NAMALWA (cell line): ENCODE data around the gene GPR85.
"Not testable (repeated sequence)": the region's sequence is repeated elsewhere in the genome, so short reads cannot be mapped to it uniquely, and the experiment has no call there.

Source experiments
- DNase-seq: peaks from one replicate; pipeline ENCODE4 v3.0.0-alpha.2; 2015; ENCODE audit warnings: low spot score

GPR85 gene, protein sequence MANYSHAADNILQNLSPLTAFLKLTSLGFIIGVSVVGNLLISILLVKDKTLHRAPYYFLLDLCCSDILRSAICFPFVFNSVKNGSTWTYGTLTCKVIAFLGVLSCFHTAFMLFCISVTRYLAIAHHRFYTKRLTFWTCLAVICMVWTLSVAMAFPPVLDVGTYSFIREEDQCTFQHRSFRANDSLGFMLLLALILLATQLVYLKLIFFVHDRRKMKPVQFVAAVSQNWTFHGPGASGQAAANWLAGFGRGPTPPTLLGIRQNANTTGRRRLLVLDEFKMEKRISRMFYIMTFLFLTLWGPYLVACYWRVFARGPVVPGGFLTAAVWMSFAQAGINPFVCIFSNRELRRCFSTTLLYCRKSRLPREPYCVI

DNA sequence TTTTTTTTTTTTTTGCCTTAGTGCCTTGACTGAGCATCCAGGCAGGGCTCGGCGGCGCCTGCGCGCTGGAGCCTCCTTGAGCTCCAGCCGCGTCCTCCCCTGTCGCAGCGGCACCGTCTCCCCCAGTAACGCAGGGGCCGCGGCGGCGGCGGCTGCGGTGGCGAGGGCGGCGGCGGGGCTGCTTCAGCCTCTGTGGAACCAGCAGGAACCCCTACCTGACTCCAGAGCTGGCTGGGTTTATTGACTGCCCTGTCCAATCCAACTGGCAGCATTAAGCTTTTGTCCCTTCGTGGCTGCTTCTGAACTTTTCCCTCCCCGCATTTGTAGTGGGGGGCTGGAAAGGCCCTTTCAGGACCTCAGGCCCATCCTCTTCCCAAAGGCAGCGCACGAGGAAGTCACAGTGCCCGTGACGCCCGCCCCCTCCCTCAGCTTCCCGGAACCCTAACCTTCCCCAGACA lies at the start of gene GPR85:
Gene GPR85, minus strand, starts transcription at position 397 of the 458 bp plus-strand sequence. CDS start 2,106 bp downstream, outside the sequence.
- DNase-seq, result peak; percentile 69

DNA sequence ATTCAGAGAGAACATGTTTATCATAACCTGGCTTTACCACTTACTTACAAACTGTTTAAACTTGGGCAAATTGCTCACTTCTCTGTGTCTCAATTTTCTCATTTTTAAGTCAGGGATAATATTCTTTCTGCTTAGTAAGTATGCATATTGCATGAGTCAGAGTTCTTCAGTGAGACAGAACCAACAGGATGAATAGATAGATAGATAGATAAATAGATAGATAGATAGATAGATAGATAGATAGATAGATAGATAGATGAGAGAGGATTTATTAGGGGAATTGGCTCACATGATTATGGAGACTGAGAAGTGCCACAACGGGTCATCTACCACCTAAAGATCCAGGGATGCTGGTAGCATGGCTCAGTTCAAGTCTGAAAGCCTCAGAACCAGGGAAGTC lies 47.4 kb upstream of the GPR85 start:
- DNase-seq, result no peak

DNA sequence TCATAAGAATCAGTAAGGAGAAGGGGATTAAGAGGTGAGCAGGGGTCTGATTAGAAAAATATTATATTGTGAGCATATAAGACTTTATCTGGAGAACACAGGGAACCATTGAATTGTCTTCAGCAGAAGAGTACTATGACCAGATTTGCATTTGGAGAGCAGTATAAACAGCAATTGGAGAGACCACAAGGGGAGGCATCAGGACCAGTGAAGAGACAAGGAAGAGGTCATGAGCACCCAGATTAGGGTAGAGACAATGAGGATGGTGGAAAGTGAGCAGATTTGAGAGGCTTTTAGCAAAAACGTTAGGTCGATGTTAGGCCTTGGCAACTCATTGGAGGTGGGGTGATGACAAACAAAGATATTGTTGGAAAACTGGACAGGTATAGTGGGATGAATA lies 44.7 kb upstream of the GPR85 start:
- DNase-seq, result no peak

- DNase-seq, result no peak
Measured at GRCh38 chr7:113128031-113128430, 41.4 kb upstream of the GPR85 start.

GRCh38 chr7:113125728-113126127 lies 39.1 kb upstream of the GPR85 start:
- no peak for DNase-seq

DNA sequence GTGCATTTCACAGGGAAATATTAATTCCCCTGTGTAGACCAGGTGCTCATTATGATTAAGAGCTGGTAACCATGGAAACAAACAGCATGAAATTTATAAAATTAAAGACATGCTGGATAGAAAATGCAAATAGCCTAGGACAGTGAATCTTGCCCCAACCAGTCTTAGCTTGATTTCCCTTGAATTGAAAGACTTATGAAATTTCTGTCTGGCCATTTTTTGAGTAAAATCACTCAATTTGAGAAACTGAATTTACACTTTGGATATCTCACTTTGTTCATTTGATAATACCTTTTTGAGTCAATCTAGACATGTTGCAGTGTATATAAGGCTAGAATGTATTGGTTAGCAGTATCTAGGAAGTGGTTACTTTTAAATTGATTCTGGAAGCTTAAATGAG lies 36.1 kb upstream of the GPR85 start:
- peak; percentile 53 for DNase-seq

DNA sequence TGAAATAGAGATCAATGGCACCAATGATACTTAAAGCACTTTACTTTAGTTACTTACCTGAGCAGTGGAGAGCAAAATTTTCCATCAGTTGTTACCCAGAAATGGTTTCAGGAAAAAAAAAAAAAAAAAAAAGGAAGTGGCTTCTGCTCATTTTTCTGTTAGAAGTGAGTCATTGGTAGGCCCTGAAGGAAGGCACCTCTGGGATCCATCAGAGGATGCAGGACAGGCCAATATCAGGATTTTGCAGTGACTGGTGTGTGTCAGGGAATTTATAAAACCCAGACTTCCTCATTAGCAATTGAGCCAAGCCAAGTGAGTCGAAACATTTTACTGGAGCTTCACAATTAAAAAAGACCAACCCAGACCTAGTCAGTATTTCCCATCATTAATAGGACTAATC lies 34.0 kb upstream of the GPR85 start:
- DNase-seq, result peak; percentile 21

- DNase-seq, result no peak
Measured at GRCh38 chr7:113119429-113119828, 32.8 kb upstream of the GPR85 start.

DNA sequence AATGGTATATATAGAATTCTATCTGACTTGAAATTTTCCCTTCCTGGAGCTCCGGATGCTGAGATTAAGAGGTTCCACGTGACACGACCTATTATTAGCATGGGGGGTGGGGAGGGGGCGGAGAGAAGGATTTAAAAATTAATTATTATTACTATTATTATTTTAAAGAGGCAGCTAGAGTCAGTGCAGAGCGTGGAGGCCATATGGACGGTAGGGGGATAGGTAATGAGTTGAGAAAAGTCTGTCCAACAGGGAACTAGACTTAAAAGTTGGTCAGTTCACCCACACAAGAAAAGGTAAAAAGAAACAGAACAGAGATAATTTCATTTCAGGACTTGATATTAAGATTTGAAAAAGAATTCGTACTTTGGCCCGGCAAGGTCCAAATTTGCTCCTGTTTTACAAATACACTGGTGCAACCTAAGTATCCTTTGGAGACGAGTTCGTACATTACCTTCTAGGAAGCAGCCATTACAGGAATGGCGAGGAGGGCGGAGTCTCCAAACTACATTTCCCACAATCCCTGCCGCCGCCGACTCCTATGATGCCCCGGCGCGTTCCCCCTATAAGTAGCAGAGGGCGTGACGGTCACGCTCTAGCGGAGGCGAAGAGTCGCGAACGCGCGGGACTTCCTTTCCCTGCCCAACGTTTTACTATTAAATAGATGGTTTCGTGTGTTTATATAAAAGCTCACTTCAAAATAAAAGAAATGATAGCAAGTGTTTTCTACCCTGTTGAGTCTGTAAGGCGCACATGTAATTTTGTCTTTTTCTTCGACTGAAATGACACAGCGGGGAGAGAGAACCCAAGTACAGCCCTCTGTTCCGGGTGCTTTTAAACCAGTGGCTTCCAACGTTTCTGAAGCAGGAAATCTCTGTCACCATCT lies 31.7 kb upstream of the GPR85 start, which contains the start of gene SMIM30:
Gene SMIM30, minus strand, starts transcription at position 481 of the 886 bp plus-strand sequence. CDS start 976 bp downstream, outside the sequence.
- peak; percentile 96 for DNase-seq

GRCh38 chr7:113117374-113117774 lies 30.7 kb upstream of the GPR85 start:
- DNase-seq, result not testable (repeated sequence)

GRCh38 chr7:113113912-113114311 lies 27.3 kb upstream of the GPR85 start:
- DNase-seq, result peak; percentile 65

GRCh38 chr7:113109718-113110117 lies 23.1 kb upstream of the GPR85 start:
- DNase-seq, result no peak

DNA sequence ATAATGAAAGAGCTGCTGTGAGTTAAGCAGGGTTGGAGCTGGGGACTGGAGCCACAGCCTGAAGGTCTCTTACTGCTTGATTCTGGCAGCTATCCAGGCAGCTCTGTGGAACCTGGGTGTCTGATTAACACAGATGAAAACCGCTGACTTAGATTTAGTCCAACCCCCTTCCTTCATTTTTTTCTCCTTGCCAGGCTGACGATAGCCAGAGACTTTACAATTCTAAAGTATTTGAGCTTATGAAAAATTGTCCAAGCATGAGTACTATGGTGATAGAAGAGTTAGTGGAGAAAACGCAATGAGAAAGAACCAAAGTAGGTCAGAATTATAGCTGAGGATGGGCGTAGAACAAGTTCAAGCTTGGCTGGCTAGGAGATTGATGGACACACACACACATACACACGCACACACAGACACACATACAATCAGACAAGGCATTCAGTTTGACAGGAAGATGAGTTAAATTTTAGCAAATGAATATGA lies 13.5 kb upstream of the GPR85 start:
- no peak for DNase-seq

DNA sequence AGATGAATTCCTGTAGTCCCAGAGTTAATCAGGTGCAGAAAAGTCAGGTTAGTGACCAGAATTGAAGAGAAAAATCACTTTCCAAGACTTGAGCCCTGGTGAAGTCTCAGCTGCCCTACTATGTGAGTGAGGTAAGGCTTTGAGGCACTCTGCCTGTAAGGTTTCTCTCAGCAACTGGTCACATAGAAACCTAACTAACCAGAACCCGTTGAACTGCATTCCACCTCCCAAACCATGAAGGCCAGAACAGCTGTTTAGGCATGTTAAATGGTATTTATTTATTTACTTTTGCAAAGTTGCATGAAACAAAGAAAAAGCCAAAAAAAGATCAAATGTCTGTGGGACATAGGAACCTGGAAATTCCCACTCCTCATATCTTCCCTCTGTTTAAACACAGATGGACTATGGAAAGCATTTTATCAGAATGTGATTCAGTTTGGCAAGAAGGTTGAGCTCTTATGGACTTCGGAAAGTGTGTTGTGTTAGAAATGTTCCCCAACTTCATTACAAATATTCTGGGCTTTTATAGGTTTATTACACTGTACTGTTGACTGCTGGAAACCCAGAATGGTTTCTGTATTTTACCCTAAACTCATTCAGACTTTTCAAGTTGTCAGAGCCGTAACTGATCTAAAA lies 12.8 kb upstream of the GPR85 start:
- no peak for DNase-seq

DNA sequence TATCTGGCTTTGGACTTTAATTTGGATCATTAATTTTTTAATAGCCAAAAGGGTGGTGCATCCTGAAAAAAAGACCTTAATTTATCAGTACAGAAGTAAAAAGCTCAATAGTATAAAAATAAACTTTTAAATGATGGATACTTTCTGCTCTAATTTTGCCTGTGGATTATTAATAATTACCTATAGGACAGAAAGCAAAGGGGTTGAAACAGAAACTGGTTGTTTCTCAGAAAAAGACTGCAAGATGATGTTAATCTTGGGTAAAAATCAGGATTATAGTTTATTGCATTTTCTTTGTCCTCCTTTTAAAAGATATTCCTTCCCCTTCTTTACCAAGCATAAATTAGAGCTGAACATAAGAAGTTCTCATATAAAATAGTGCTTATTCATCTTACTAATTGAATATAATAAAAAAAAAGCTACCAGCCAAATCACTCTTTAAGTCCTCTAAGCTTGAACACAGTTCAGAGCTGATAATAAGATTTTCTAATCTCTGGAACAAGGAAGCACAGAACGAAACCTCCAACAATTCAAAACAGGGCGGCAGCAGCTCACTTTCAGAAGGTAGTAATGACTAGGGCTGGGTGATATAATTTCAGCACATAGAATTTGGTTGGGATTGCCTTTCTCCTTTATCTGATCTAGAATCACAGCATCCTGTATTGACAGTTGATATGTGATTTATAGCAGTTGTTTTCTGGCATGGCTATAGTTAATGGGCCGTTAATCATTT lies 8.1 kb upstream of the GPR85 start:
- DNase-seq, result no peak

DNA sequence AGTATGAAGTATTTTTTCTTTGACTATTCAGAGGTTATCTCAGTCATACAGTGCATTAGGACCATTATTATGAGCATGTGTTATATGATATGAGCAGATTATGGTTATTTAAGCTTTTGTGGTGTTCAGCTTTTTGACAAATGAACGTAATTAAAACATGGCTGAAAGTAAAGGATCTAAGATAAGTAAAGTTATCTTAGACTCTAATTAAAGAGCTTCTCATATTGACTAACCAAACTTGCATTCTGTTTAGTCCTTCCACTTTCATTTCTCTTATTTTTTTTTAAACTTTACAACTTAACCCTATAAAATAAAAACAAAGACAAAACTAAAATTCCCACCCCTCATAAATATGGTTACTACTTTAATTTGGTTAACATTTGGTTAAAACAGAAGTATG lies 6.9 kb upstream of the GPR85 start:
- no peak for DNase-seq

GRCh38 chr7:113092762-113093161 lies 6.1 kb upstream of the GPR85 start:
- DNase-seq, result no peak

- DNase-seq, result peak; percentile 73
Measured at GRCh38 chr7:113087071-113087998, 708 bp upstream of the GPR85 start.

- no peak for DNase-seq
Measured at GRCh38 chr7:113085781-113086390, 741 bp downstream of the GPR85 start.
